CD4-positive, alpha-beta T cell (primary cell): ENCODE measurements around the gene AJUBA. TPM values are rescaled to one million over a fixed set of nuclear protein-coding genes. Genes with fewer than 3 reads are reported as not detected.

ENCODE experiments used
- ATAC-seq: fragments of 200-7000 bp; cut with Tn5 transposase; one replicate; pipeline ENCODE4 v1.10.0; 2022; ENCODE audit warnings: mild to moderate bottlenecking; ENCODE audit not compliant: poor library complexity
- CTCF ChIA-PET: fragments of 350-600 bp; sonication (Branson Sonifier 250); formaldehyde crosslinking; loops from one replicate; lab custom pipeline; 2021; ENCODE audit warnings: antibody characterized with exemption, inconsistent platforms; lab: Charles Lee
- POLR2A ChIA-PET: fragments of 350-600 bp; sonication (Branson Sonifier 250); formaldehyde crosslinking; loops from one replicate; lab custom pipeline; 2021; ENCODE audit warnings: antibody characterized with exemption, inconsistent platforms; lab: Charles Lee
- DNase-seq, 14 experiments: peaks; one replicate each; pipeline ENCODE4 v3.0.0-alpha.2; 2013 to 2020; ENCODE audit warnings: mixed read lengths in 2 of 14
- H3K27ac ChIP-seq, 2 donors: one replicate each; pipeline versions ENCODE4 v1.5.1 to v1.7.0; 2013; ENCODE audit warnings: low read length in 2 of 2, low read depth in 1 of 2, mild to moderate bottlenecking in 1 of 2
- H3K27me3 ChIP-seq, 2 experiments: 1 replicate in 1 of 2; 2 replicates in 1 of 2; pipeline versions ENCODE4 v1.6.1 to v1.7.0; 2013; ENCODE audit warnings: low read length in 2 of 2, control low read depth in 1 of 2, mild to moderate bottlenecking in 1 of 2, moderate library complexity in 1 of 2; ENCODE audit not compliant: insufficient read depth in 2 of 2, control insufficient read depth in 1 of 2
- H3K36me3 ChIP-seq: one replicate; pipeline ENCODE4 v1.6.1; 2013; ENCODE audit warnings: low read length, control low read depth; ENCODE audit not compliant: insufficient read depth
- H3K4me1 ChIP-seq: one replicate; pipeline ENCODE4 v1.6.1; 2013; ENCODE audit warnings: low read length, control low read depth; ENCODE audit not compliant: insufficient read depth
- H3K4me3 ChIP-seq: one replicate; pipeline ENCODE4 v1.5.1; 2013; ENCODE audit warnings: mild to moderate bottlenecking, low read length, moderate library complexity
- H3K9me3 ChIP-seq, 2 experiments: 1 replicate in 1 of 2; 2 replicates in 1 of 2; pipeline versions ENCODE4 v1.6.1 to v1.7.0; 2013; ENCODE audit warnings: low read length in 2 of 2, mild to moderate bottlenecking in 2 of 2, control low read depth in 1 of 2, moderate library complexity in 1 of 2; ENCODE audit not compliant: control insufficient read depth in 1 of 2, insufficient read depth in 1 of 2
- H3K27ac Mint-ChIP-seq: one replicate; pipeline ENCODE4 v1.8.0; 2020; ENCODE audit warnings: mixed read lengths
- H3K27me3 Mint-ChIP-seq: one replicate; pipeline ENCODE4 v1.8.0; 2021; ENCODE audit warnings: mixed read lengths
- H3K36me3 Mint-ChIP-seq: one replicate; pipeline ENCODE4 v1.8.0; 2021; ENCODE audit warnings: low read depth, mixed read lengths
- H3K4me1 Mint-ChIP-seq: one replicate; pipeline ENCODE4 v1.8.0; 2021; ENCODE audit warnings: low read depth, mixed read lengths
- H3K4me3 Mint-ChIP-seq: one replicate; pipeline ENCODE4 v1.8.0; 2020; ENCODE audit warnings: mild to moderate bottlenecking, mixed read lengths
- H3K9me3 Mint-ChIP-seq: one replicate; pipeline ENCODE4 v1.8.0; 2020; ENCODE audit warnings: mixed read lengths
- intact Hi-C, 2 experiments: fragments of 100-400 bp; cut with DNase I in 1 of 2; cut with micrococcal nuclease in 1 of 2; formaldehyde crosslinking; loops; one replicate each; pipeline versions ENCODE4 v1.15.1 to v1.9.0; 2023 to 2025; cut with DNase I, micrococcal nuclease
- total RNA-seq, 174 experiments: library from RNA in 2 of 174; stranded (reverse) in 2 of 174; gene quantifications; one replicate each; pipeline ENCODE4 v1.2.3 and lab custom pipeline; 2021 to 2026
- TF ChIP-seq, protein P1 (sequence below): fragments of 200-600 bp; IDR thresholded peaks from one replicate; pipeline ENCODE4 v1.8.0; 2022; ENCODE audit warnings: antibody characterized with exemption, mild to moderate bottlenecking

The AJUBA gene
- total RNA-seq, 2 experiments from 2014 or later: 0.67 to 1.1 TPM

DNA sequence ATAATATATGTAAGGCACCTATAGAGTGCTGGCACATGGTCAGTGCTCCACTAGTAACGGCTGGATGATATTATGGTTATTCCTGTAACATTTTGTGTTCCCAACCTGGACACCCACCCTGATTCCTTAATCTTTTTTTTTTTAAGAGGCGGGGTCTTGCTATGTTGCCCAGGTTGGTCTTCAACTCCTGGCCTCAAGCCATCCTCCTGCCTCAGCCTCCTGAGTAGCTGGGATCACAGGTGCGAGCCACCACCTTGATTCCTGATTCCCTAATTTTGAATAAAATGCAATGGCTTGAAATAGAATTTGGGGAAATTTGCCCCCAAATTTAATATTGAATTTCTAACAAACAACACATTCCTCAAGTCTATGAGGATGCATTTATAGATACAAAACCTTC is 20.2 kb upstream of the AJUBA start:
- no peak for DNase-seq

DNA sequence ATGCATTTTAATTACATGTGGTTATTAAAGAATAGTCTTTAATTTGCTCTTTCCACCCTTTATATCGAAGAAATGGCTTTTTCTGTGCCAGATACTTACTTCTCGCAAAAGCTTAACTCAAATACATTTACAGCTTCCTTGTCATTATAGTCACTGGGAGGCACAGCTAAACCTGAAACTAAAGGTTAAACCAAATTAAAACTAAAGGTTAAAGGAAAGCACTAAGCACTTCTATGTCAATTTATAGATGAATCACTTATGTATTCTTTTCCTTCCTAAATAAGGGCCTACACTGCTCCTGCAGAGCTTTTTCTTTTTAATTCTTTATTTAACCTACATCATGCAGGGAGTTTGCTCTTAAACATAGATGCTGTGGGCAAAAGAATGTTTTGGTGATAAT is 18.5 kb upstream of the AJUBA start:
- intact Hi-C loops: no loop called here
- Mint-ChIP-seq H3K9me3 (no peaks in the 10 kb centered on the region), H3K27me3 (no peaks in the 10 kb centered on the region), H3K36me3 (no peaks in the 10 kb centered on the region), H3K4me1 (peaks cover 9% of the 10 kb centered on the region), H3K27ac (no peak overlapping the region), H3K4me3 (no peak overlapping the region)
- Histone ChIP-seq H3K4me3 (no peak overlapping the region), H3K4me1 (no peaks in the 10 kb centered on the region), H3K27ac (no peak overlapping the region), H3K9me3 (no peaks in the 10 kb centered on the region), H3K27me3 (no peaks in the 10 kb centered on the region), H3K36me3 (no peaks in the 10 kb centered on the region)
- DNase-seq (no peak), ATAC-seq (no peak)
- ChIA-PET CTCF (interaction anchor here (2.1 kb wide), 1 partner anchor 14 kb away, joined by 8 read pairs; no protein-coding TSS in a partner anchor), POLR2A (interaction anchor here (0.6 to 0.8 kb wide), 2 partner anchors 12 to 17 kb away, joined by 3 to 5 read pairs; no protein-coding TSS in a partner anchor)
- TF ChIP-seq, protein P1, sequence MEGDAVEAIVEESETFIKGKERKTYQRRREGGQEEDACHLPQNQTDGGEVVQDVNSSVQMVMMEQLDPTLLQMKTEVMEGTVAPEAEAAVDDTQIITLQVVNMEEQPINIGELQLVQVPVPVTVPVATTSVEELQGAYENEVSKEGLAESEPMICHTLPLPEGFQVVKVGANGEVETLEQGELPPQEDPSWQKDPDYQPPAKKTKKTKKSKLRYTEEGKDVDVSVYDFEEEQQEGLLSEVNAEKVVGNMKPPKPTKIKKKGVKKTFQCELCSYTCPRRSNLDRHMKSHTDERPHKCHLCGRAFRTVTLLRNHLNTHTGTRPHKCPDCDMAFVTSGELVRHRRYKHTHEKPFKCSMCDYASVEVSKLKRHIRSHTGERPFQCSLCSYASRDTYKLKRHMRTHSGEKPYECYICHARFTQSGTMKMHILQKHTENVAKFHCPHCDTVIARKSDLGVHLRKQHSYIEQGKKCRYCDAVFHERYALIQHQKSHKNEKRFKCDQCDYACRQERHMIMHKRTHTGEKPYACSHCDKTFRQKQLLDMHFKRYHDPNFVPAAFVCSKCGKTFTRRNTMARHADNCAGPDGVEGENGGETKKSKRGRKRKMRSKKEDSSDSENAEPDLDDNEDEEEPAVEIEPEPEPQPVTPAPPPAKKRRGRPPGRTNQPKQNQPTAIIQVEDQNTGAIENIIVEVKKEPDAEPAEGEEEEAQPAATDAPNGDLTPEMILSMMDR: no peak

More for the DNA sequence above, 20.2 kb upstream of the AJUBA start:
- no peak overlapping the region for H3K27ac Mint-ChIP-seq
- H3K4me1 Mint-ChIP-seq: peaks cover 27% of the 10 kb centered on the region
- H3K4me3 Mint-ChIP-seq: no peak overlapping the region
- H3K4me1 ChIP-seq: peaks cover 13% of the 10 kb centered on the region
- H3K27me3 ChIP-seq: no peaks in the 10 kb centered on the region
- no peaks in the 10 kb centered on the region for H3K36me3 Mint-ChIP-seq
- intact Hi-C loops: no loop called here
- H3K27me3 Mint-ChIP-seq: no peaks in the 10 kb centered on the region
- no peak for ATAC-seq
- no peak overlapping the region for H3K4me3 ChIP-seq
- CTCF ChIA-PET: interaction anchor here (1.0 to 1.2 kb wide), 3 partner anchors 17 to 92 kb away, joined by 3 to 4 read pairs (median 3); partner anchors contain the start of gene ACIN1
- H3K36me3 ChIP-seq: no peaks in the 10 kb centered on the region
- H3K27ac ChIP-seq: no peak overlapping the region
- no peaks in the 10 kb centered on the region for H3K9me3 Mint-ChIP-seq
- POLR2A ChIA-PET: no interaction called here
- no peaks in the 10 kb centered on the region for H3K9me3 ChIP-seq
- TF ChIP-seq, protein P1: no peak

DNA sequence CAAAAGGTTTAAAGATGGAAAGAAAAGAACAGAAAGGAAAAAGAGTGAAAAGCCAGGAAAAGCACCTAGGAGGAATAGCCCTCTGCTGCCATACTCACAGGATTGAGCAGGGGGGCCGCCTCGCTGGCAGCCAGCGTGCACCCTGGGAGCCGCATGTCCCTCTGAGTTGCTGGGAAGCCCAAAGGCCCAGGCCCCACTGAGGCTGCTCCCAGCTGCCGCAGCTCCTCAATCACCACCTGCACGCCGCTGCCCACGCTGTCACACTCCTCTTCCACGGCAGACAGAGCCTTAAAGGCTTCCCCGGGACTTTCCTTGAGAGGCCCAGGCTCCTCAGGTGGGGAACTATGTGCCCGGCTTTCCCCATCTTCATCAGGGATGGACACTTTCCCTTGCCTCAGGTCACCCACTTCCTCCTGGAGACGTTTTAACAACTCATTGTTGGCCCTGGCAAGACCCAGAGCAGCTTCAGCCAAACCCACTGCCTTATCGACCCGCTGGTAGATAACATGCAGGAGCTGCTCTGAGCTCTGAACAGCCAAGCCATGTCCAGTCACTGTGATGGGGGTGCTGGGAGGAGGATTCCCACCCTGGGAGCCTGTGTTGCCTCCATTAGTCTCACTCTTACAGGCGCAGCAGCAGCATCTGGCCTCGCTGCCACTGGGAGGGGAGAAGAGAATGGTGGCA is 16.1 kb upstream of the AJUBA start:
- POLR2A ChIA-PET: interaction anchor here (0.6 kb wide), 1 partner anchor 9 kb away, joined by 3 read pairs; no protein-coding TSS in a partner anchor
- Histone ChIP-seq H3K36me3 (no peaks in the 10 kb centered on the region), H3K9me3 (no peaks in the 10 kb centered on the region), H3K27ac (no peak overlapping the region), H3K4me1 (no peaks in the 10 kb centered on the region), H3K27me3 (no peaks in the 10 kb centered on the region), H3K4me3 (no peak overlapping the region)
- DNase-seq: no peak
- Mint-ChIP-seq H3K9me3 (no peaks in the 10 kb centered on the region), H3K4me1 (no peaks in the 10 kb centered on the region), H3K27me3 (no peaks in the 10 kb centered on the region), H3K27ac (no peak overlapping the region), H3K4me3 (no peak overlapping the region), H3K36me3 (no peaks in the 10 kb centered on the region)
- intact Hi-C loops: no loop called here
- TF ChIP-seq, protein P1: no peak
- ATAC-seq: no peak
- CTCF ChIA-PET: no interaction called here
